Esophagus muscularis mucosa (tissue), 4 donors: ENCODE measurements around the gene PPP1R14C. TPM values are rescaled to one million over a fixed set of nuclear protein-coding genes. Genes with fewer than 3 reads are reported as not detected.

Source experiments
- DNase-seq: peaks from one replicate; pipeline ENCODE4 v3.0.0-alpha.2; 2017; ENCODE audit errors: extremely low spot score
- H3K27ac ChIP-seq, 4 donors: fragments of 200-600 bp; sonication (generic); replicated peaks in 1 of 4; 1 replicate in 3 of 4; 2 replicates in 1 of 4; pipeline ENCODE4 v1.5.1; 2016 to 2019; ENCODE audit warnings: mild to moderate bottlenecking in 1 of 4
- H3K27me3 ChIP-seq, 4 donors: fragments of 200-600 bp; sonication (generic); one replicate each; pipeline versions ENCODE4 v1.5.1 to v1.6.0; 2016 to 2019
- H3K36me3 ChIP-seq, 4 donors: fragments of 200-600 bp; sonication (generic); one replicate each; pipeline ENCODE4 v1.5.1; 2016 to 2019
- H3K4me1 ChIP-seq, 4 donors: fragments of 200-600 bp; sonication (generic); one replicate each; pipeline ENCODE4 v1.5.1; 2016 to 2019
- H3K4me3 ChIP-seq, 4 donors: fragments of 200-600 bp; sonication (generic); 1 replicate in 2 of 4; 2 replicates in 2 of 4; pipeline ENCODE4 v1.5.1; 2016 to 2019; ENCODE audit warnings: mild to moderate bottlenecking in 4 of 4, moderate library complexity in 1 of 4
- H3K9me3 ChIP-seq, 4 donors: fragments of 200-600 bp; sonication (generic); 1 replicate in 3 of 4; 2 replicates in 1 of 4; pipeline ENCODE4 v1.5.1; 2016 to 2019
- EP300 ChIP-seq: sonication (generic); formaldehyde crosslinking; IDR thresholded peaks from one replicate; pipeline ENCODE4 v1.6.1; 2017; ENCODE audit warnings: antibody characterized with exemption
- POLR2A ChIP-seq: fragments of 450-650 bp; IDR thresholded peaks from one replicate; pipeline ENCODE4 v1.6.1; 2017; ENCODE audit warnings: antibody characterized with exemption, moderate library complexity, mild to moderate bottlenecking, low read depth
- POLR2AphosphoS5 ChIP-seq, 2 donors: sonication (generic); formaldehyde crosslinking; IDR thresholded peaks; one replicate each; pipeline ENCODE4 v1.6.1; 2017; ENCODE audit warnings: antibody characterized with exemption in 2 of 2
- WGBS: methylation state at CpG from one replicate; pipeline ENCODE4 v1.1.5; 2018; 5-methylcytosine and 5-hydroxymethylcytosine counted together
- intact Hi-C: fragments of 100-400 bp; cut with DNase I; formaldehyde crosslinking; loops from one replicate; pipeline ENCODE4 v1.15.1; 2023
- total RNA-seq, 4 donors: library from RNA; depleted of rRNA; stranded (reverse); fragments of >200 nt; gene quantifications; one replicate each; pipeline versions ENCODE4 v1.1.0 to v1.2.1, GENCODE V29; 2016
- TF ChIP-seq, protein P1 (sequence below), 3 experiments: fragments of 200-600 bp in 2 of 3; fragments of 450-650 bp in 1 of 3; sonication (generic) in 2 of 3; IDR thresholded peaks; one replicate each; pipeline ENCODE4 v1.5.1; 2017 to 2019; ENCODE audit warnings: antibody characterized with exemption in 3 of 3, mild to moderate bottlenecking in 2 of 3, moderate library complexity in 1 of 3

The PPP1R14C gene
- total RNA-seq, 4 donors from 2014 or later, result 0.26 to 0.40 TPM; not detected in 2

DNA sequence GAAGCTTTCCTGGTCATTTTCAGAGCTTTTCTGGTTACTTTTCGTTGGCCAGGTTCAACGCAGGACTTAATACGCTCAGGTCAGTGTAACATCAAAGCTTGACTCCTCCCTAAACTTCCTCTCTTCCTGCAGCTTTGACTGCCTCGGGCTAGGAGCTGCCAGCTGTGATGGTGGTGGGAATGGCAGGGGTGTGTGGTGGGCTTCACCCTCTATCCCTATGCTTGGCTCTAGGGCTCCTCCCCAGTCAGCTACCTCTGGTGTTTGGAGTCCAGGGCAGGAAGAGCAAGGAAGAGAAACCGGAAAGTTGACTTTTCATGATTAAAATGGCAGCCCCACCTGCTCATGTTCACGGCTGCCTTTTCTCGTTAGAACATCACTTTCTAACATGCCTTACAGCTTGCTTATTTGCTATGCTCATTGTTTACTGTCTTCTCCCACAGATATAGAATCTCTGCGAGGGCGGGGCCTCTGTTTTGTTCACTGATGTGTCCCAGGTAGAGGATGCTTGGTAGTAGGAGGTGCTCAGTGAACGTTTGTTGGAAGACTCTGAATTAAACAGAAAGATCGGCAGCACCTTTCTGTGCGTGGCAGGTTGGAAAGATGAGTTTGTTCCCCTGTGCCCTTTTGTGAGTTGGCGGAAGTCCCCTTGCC lies 16.1 kb upstream of the PPP1R14C start:
- H3K9me3 ChIP-seq, result no peaks in the 10 kb centered on the region
- TF ChIP-seq POLR2AphosphoS5 (IDR thresholded peaks at IDR 0.05) (no peak), EP300 (no peak), POLR2A (no peak)
- TF ChIP-seq, protein P1, sequence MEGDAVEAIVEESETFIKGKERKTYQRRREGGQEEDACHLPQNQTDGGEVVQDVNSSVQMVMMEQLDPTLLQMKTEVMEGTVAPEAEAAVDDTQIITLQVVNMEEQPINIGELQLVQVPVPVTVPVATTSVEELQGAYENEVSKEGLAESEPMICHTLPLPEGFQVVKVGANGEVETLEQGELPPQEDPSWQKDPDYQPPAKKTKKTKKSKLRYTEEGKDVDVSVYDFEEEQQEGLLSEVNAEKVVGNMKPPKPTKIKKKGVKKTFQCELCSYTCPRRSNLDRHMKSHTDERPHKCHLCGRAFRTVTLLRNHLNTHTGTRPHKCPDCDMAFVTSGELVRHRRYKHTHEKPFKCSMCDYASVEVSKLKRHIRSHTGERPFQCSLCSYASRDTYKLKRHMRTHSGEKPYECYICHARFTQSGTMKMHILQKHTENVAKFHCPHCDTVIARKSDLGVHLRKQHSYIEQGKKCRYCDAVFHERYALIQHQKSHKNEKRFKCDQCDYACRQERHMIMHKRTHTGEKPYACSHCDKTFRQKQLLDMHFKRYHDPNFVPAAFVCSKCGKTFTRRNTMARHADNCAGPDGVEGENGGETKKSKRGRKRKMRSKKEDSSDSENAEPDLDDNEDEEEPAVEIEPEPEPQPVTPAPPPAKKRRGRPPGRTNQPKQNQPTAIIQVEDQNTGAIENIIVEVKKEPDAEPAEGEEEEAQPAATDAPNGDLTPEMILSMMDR (IDR thresholded peaks at IDR 0.05), result no peak

DNA sequence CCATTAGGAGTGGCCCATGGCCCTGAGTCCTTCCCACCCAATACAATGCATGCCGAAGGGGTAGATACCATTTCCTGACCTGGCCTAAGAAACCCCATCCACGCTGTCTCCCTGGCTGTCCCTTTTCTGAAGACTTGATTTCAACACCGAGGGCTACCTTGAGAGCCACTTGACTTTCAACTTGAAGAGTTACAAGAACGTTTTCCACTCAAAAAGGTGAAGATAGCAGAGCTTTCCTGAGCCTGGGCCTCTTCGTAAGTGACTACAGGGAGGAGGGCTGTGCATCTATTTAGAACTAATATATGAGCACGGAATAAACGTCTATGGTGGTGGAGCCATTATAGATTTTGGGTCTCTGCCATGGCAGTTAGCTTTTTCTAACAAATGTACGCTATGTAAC lies 14.4 kb upstream of the PPP1R14C start:
- no peaks in the 10 kb centered on the region for H3K9me3 ChIP-seq
- intact Hi-C loops, result no loop called here
- H3K27ac ChIP-seq, result no peak overlapping the region
- no peaks in the 10 kb centered on the region for H3K4me1 ChIP-seq
- WGBS, result 89% methylated on average over 8 of the region's 8 CpGs
- no peak for TF ChIP-seq EP300
- no peak for TF ChIP-seq POLR2AphosphoS5 (IDR thresholded peaks at IDR 0.05)
- TF ChIP-seq, protein P1 (IDR thresholded peaks at IDR 0.05), result no peak
- TF ChIP-seq POLR2A, result no peak
- DNase-seq, result no peak
- no peak overlapping the region for H3K4me3 ChIP-seq
- no peaks in the 10 kb centered on the region for H3K36me3 ChIP-seq
- peaks cover 0 to 5% (median 0%) of the 10 kb centered on the region in 4 donors for H3K27me3 ChIP-seq

More for the DNA sequence above, 16.1 kb upstream of the PPP1R14C start:
- H3K27me3 ChIP-seq, result peaks cover 0 to 3% (median 0%) of the 10 kb centered on the region in 4 donors
- no peak overlapping the region for H3K27ac ChIP-seq
- no peak overlapping the region for H3K4me3 ChIP-seq
- 84% methylated on average over 13 of the region's 13 CpGs for WGBS
- H3K36me3 ChIP-seq, result no peaks in the 10 kb centered on the region
- no peak for DNase-seq
- intact Hi-C loops, result no loop called here
- no peaks in the 10 kb centered on the region for H3K4me1 ChIP-seq

DNA sequence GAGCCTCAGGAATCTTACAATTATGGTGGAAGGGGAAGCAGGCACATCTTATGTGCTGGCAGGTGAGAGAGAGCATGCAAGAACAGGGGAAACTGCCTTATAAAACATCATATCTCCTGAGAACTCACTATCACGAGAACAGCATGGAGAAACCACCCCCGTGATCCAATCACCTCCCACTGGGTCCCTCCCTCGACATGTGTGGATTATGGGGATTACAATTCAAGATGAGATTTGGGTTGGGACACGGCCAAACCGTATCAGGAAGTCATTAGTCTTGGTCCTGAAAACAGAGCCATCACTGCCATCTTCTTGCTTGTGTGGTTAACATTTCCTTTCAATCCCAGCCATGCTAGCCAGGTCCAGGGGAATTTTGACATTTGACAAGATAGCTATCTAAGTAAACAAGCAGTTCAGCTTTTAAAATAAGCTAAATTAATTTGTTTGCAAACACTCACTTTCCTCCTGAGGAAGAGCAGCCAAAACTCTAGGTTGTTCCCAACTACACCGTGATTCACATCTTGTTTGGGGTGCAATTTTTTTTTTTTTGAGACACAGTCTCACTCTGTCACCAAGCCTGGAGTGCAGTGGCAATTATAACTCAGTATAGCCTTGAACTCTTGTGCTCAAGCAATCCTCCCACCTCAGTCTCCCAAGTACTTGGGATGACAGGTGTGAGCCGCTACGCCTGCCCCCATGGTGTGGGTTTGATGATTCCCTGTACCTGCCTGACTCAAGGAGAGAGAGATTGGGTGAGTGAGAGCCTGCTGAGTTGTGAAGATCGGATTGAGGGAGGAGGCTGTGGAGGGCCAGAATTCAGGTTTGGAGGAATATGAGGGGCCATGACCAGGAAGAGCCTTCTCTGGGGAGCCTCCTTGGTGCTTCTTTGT lies 13.0 kb upstream of the PPP1R14C start:
- intact Hi-C loops, result no loop called here
- DNase-seq, result no peak
- Histone ChIP-seq H3K27ac (no peak overlapping the region), H3K9me3 (no peaks in the 10 kb centered on the region), H3K4me3 (no peak overlapping the region), H3K4me1 (no peaks in the 10 kb centered on the region), H3K36me3 (no peaks in the 10 kb centered on the region), H3K27me3 (peaks cover 0 to 5% (median 0%) of the 10 kb centered on the region in 4 donors)
- no peak for TF ChIP-seq POLR2A
- TF ChIP-seq EP300, result no peak
- no peak for TF ChIP-seq POLR2AphosphoS5 (IDR thresholded peaks at IDR 0.05)
- TF ChIP-seq, protein P1 (IDR thresholded peaks at IDR 0.05), result no peak
- WGBS, result 70% methylated on average over 9 of the region's 9 CpGs

DNA sequence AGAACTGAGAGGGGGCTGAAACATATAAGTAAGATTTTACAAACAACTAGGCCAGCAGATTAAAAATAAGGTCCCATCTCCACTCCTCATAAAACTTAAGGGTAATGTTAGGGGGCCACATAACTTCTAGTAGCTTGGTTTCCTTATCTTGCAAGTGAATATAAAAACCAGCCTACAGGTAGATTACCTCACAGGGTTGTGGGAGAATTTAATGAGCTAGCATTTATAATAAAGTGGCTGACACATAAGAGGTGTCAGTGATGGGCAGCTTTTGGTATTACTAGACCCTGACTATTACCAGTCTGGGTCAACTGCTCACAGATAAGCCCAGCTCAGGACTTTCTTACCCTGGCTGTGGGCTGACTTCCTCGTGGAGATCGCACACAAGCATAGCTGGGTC lies 9.2 kb upstream of the PPP1R14C start:
- DNase-seq, result no peak
- Histone ChIP-seq H3K4me3 (no peak overlapping the region), H3K9me3 (peaks cover 0 to 3% (median 0%) of the 10 kb centered on the region in 4 donors), H3K4me1 (no peaks in the 10 kb centered on the region), H3K36me3 (no peaks in the 10 kb centered on the region), H3K27ac (no peak overlapping the region), H3K27me3 (peaks cover 0 to 7% (median 0%) of the 10 kb centered on the region in 4 donors)
- WGBS, result 80% methylated on average over 2 of the region's 2 CpGs
- TF ChIP-seq, protein P1 (IDR thresholded peaks at IDR 0.05), result no peak
- no peak for TF ChIP-seq POLR2A
- no peak for TF ChIP-seq EP300
- TF ChIP-seq POLR2AphosphoS5 (IDR thresholded peaks at IDR 0.05), result no peak
- intact Hi-C loops, result no loop called here
